ENCODE results near the gene LEMD3. TPM values are rescaled to one million over a fixed set of nuclear protein-coding genes. Genes with fewer than 3 reads are reported as not detected.

Gene LEMD3
- total RNA-seq: 10 to 100 TPM; 18.4 to 27.4 TPM

DNA sequence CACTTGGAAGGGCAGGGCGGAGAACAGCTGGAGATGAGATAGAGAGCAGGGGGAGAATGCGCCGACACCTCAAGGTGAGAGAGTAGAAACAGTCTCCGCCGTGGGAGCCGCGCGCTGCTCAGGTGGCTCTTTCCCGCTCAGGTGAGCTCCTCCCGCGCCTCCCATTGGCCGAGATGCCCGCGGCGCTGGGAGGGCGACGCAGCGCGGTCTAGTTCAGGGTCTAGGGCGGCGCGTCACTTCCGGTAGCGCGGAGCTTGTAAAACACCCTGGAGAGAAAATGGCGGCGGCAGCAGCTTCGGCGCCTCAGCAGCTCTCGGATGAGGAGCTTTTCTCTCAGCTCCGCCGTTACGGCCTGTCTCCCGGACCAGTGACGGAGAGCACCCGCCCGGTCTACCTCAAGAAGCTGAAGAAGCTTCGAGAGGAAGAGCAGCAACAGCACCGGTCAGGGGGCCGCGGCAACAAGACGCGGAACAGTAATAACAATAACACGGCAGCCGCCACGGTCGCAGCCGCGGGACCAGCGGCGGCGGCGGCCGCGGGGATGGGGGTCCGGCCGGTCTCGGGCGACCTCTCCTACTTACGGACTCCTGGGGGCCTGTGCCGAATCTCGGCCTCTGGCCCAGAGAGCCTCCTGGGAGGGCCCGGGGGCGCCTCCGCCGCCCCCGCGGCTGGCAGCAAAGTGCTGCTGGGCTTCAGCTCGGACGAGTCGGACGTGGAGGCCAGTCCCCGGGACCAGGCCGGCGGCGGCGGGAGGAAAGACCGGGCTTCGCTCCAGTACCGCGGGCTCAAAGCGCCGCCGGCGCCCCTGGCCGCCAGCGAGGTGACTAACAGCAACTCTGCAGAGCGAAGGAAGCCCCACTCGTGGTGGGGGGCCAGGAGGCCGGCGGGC, at the start of gene LEMD3:
LEMD3 (plus strand) TSS at position 264 of the 889 bp plus-strand sequence; CDS start at position 278, 14 bp downstream.
- ATAC-seq: peak; percentile 94 to 96
- Mint-ChIP-seq H3K9me3 (no peaks in the 10 kb centered on the region), H3K27ac (peak within 1 kb of the TSS; percentile 94 to 97)

DNA sequence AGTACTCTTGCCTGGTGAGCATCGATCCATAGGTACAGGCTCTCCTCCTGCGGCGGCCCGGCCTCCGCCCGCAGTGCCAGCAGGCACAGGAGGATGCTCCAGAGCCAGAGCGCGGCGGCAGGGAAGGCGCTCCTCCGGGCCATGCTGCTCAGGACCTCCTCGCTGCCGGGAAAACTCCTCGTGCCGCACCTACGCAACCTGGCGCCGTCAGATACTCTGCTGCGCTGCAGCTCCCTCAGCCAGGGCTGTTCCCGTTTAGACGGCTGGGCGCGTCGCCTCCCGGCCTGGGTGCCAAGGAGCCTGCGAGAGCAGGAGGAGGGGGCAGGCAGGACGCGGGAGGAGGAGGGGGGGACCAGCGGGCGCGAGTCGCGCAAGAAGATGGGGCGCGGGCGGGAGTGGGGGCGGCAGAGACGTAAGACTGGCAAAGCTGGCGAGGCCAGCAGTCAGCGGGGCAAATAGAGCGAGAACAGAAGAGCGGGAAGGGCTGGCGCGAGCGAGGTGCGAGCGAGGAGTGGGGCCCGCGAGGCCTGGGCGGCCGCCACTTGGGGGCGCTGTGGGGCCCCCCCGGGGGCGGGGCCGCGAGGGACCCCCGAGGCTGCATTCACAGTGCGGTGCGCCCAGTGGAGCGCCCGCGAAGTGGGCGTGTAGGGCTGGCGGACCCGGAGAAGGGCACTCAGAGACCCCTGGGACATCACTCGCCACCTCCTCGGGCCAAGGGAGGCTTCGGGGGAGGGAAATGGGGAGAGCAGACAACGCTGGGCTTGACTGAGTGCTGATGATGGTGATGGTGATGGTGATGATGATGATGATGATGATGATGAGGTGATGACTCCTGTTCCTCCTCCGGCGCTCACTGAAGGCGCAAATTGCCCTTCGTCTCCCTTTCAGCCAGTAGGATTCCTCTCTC, 48.1 kb upstream of the LEMD3 start, which contains the start of gene WIF1:
WIF1 (minus strand) TSS at position 257 of the 907 bp plus-strand sequence; CDS start at position 143, 114 bp downstream.
- no peak within 1 kb of the TSS for H3K27ac Mint-ChIP-seq
- no peaks in the 10 kb centered on the region for H3K36me3 Mint-ChIP-seq

More for the DNA sequence above, at the start of gene LEMD3:
- peak; percentile 89 to 91 for DNase-seq (ENCODE audit: low spot score in 2 of 2)
- H3K36me3 Mint-ChIP-seq: peaks cover 14 to 15% of the 10 kb centered on the region in 2 donors

DNA sequence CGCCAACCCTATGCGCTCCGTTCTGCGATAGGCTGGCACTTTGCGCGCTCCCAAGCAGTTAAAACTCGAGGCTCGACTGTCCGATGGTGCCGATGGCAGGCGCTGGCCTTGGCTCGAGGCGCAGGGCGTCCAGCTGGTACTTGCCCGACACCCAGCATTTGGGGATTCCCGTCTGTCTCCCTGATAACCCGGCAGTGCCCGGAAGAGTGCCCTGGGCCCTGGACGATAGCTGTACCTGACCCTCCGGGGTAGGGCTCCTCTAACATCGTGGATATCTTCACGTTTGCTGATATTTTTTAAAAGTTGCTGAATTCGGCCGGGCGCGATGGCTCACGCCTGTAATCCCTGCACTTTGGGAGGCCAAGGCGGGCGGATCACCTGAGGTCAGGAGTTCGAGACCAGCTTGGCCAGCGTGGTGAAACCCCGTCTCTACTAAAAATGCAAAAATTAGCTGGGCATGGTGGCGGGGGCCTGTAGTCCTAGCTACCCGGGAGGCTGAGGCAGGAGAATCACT, 47.4 kb upstream of the LEMD3 start:
- H3K27ac Mint-ChIP-seq: no peak overlapping the region
- H3K36me3 Mint-ChIP-seq: no peaks in the 10 kb centered on the region
- ATAC-seq (no peak), DNase-seq (ENCODE audit: low spot score in 2 of 2) (no peak)
- H3K9me3 Mint-ChIP-seq: no peaks in the 10 kb centered on the region

More for the DNA sequence above, 48.1 kb upstream of the LEMD3 start, which contains the start of gene WIF1:
- ATAC-seq (peak; percentile 53 to 85), DNase-seq (ENCODE audit: low spot score in 2 of 2) (peak in 1 of 2 donors; percentile 35)
- H3K9me3 Mint-ChIP-seq: no peaks in the 10 kb centered on the region

DNA sequence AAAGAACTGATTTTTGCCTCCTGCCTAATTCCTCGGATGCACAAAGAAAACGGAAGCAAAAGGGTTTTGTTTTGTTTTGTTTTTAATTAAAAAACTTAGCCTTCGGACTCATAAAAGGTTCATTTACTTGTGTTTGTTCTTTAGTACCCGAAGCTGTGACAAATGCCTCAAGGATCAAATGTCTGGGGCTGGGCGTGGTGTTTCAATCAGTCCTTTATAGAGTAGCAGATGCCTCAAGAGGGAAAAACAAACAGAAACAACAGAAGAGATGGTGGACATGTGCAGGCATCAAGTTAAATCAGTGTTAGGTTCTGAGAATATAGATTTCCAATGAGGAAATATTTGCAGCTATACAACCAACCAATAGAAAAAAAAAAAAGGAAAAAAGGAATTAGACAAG, 46.7 kb upstream of the LEMD3 start:
- H3K36me3 Mint-ChIP-seq: no peaks in the 10 kb centered on the region

DNA sequence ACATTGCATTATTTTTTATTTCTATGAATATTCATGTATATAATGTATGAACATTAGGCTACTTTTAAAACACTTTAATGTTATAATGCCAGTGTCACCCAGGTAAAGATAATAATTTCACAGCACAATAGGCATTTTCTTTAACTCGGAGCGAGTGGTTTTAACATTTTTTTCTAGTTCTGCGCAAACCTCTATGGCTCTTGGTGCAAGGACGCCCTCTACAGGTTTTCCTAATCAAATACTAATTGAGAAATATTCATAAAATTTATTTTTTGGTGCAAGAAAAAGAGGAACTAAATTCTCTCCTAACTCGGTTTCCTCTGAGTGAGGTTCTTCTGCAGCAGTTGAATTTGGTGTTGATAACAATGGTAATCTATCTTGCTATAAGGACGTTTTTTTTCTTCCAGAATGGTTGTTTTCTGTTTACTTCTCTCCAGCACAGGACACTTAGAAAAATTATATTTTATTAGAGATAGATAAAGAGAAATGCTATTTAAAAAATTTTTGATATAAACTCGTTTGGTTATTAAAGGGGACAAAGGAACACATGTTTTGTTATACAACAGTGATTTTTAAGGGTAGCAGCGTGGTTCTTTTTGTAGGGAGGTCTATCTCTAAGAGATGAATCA, 45.8 kb upstream of the LEMD3 start:
- H3K27ac Mint-ChIP-seq: no peak overlapping the region
- no peaks in the 10 kb centered on the region for H3K36me3 Mint-ChIP-seq
- ATAC-seq: no peak
- no peaks in the 10 kb centered on the region for H3K9me3 Mint-ChIP-seq
- DNase-seq (ENCODE audit: low spot score in 2 of 2): peak in 1 of 2 donors; percentile 27

More for the DNA sequence above, 46.7 kb upstream of the LEMD3 start:
- Mint-ChIP-seq H3K27ac (no peak overlapping the region), H3K9me3 (no peaks in the 10 kb centered on the region)
- DNase-seq (ENCODE audit: low spot score in 2 of 2) (no peak), ATAC-seq (no peak)

DNA sequence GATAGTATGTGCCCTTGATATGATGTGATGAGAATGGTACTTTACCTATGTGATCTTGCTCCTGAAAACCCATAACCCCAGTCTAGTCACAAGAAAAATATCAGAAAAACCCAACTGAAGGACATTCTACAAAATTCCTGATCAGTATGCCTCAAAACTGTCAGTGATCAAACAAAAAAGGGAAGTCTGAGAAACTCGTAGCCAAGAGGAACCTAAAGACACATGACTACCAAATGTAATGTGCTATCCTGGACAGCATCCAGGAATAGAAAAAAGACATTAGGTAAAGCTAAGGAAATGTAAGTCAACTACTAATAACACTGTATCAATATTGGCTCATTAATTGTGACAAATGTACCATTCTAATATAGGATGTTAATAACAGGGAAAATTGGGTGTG, 44.1 kb upstream of the LEMD3 start:
- Mint-ChIP-seq H3K36me3 (no peaks in the 10 kb centered on the region), H3K9me3 (no peaks in the 10 kb centered on the region), H3K27ac (no peak overlapping the region)
- DNase-seq (ENCODE audit: low spot score in 2 of 2) (no peak), ATAC-seq (no peak)

DNA sequence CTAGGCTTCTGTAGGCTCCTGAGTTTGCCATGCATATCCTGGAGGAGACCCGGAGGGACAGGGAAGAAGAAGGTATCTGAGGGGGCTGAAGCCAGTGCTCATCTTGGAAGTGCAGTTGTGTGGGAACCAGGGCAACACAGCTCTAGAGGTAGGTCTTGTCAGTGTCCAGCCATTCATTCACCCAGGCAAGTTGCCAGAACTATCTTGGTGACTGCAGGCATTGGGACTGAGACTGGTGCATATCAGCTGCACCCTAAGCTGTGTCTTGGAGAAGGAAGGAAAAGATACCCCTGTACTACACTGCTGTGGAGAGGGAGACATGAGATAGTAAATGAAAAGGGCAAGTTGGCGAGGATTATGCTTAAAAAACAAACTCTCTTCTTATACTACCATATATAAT, 43.4 kb upstream of the LEMD3 start:
- DNase-seq (ENCODE audit: low spot score in 2 of 2) (no peak), ATAC-seq (no peak)
- Mint-ChIP-seq H3K36me3 (no peaks in the 10 kb centered on the region), H3K27ac (no peak overlapping the region), H3K9me3 (no peaks in the 10 kb centered on the region)

DNA sequence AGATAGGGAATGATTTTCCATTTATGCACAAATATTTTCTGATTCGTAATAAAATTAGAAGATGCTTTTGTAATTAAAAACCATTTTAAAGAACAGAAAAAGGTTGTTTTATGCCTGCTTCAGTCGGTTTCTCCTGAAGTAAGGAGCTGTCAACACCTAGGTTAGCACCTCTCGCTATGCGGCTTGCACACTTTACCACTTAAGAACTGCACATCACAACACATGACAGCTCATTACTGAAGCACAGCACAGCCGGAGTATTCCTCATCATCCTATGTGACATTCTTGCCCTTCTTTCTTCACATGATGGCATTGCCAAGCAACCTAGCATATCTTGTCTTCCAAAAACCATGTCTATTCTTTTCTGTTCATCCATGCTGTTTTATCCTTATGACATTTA, 42.9 kb upstream of the LEMD3 start:
- DNase-seq (ENCODE audit: low spot score in 2 of 2) (no peak), ATAC-seq (no peak)
- Mint-ChIP-seq H3K27ac (no peak overlapping the region), H3K9me3 (no peaks in the 10 kb centered on the region), H3K36me3 (no peaks in the 10 kb centered on the region)

DNA sequence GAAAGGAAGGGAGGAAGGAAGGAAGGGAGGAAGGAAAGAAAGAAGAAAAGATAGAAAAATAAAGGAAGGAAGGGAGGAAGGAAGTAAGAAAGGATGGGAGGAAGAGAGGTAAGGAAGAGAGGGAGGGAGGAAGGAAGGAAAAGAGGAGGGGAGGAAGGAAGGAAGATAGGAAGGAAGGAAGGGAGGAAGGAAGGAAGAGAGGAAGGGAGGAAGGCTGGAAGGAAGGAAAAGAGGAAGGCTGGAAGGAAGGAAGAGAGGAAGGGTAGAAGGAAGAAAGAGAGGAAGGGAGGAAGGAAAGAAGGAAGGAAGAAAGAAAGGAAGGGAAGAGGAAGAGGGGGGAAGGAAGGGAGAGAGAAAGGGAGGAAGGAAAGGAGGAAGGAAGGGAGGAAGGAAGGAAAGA, 35.5 kb upstream of the LEMD3 start:
- no peak for ATAC-seq
- Mint-ChIP-seq H3K36me3 (peaks cover 6 to 7% of the 10 kb centered on the region in 2 donors), H3K27ac (no peak overlapping the region)

DNA sequence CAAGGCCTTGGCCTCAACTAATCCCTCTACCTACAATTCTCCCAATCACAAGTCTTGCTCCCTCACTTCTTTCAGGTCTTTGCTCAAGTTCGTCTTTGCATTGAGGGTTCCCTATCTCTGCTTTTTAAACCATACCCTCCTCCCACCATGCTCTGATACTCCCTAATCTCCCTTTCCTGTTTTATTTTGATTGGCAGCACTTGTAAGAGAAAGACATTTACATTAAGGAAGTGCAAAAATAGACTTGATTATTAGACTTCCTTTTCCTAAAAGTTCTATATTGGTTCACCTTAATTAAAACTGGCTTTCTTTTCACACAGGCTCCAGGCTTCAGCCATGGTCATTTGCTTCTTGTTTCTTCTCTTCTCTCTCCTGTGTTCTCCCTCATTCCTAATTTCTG, 30.0 kb upstream of the LEMD3 start:
- H3K36me3 Mint-ChIP-seq: peaks cover 6 to 7% of the 10 kb centered on the region in 2 donors
- H3K27ac Mint-ChIP-seq: no peak overlapping the region
- H3K9me3 Mint-ChIP-seq: peaks cover 4% of the 10 kb centered on the region in 2 donors
- DNase-seq (ENCODE audit: low spot score in 2 of 2): no peak
- ATAC-seq: no peak

More for the DNA sequence above, 35.5 kb upstream of the LEMD3 start:
- DNase-seq (ENCODE audit: low spot score in 2 of 2): no peak
- peaks cover 4 to 9% of the 10 kb centered on the region in 2 donors for H3K9me3 Mint-ChIP-seq

DNA sequence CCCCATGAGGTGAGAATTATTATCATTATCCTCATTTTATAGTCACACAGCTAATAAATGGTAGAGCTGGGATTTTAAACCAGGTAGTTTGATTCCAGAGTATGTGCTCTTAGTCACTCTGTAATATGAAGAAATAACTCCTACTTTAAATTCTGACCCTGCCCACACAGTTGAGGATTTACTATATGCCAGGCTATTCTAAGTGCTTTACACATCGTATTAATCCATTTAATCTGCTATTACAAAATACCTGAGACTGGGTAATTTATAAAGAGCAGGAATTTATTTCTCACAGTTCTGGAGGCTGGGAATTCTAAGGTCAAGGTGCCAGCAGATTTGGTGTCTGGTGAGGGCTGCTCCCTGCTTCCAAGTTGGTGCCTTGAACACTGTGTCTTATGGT, 28.6 kb upstream of the LEMD3 start:
- H3K27ac Mint-ChIP-seq: no peak overlapping the region
- H3K9me3 Mint-ChIP-seq: peaks cover 4% of the 10 kb centered on the region in 2 donors
- ATAC-seq (no peak), DNase-seq (ENCODE audit: low spot score in 2 of 2) (no peak)
- H3K36me3 Mint-ChIP-seq: peaks cover 6 to 7% of the 10 kb centered on the region in 2 donors

DNA sequence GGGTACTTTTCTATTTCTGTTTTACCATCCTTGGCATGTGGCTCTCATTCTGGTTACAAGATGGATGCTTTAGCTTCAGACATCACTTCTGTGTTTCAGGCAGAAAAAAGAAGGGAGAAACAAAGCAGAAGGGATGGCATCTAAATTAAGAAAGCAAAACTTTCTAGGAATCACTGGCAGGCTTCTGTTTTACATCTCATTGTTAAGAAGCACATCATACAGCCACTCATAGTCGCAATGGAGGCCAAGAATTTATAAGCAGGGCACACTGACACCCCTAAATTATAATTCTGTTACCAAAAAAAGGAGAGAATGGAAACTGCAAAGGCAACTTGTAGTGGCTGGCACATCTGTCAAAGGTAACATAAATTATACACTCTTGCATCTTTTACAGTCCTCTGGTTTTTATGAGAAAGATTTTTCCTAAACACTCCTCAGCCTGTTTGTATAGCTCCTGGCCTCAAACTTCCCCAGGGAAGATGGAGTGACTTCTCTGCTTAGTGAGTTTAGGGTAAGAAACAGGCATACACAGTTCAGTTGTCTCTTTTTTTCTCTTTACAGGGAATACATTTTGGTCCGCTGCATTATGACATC, 22.0 kb upstream of the LEMD3 start:
- Mint-ChIP-seq H3K36me3 (no peaks in the 10 kb centered on the region), H3K27ac (no peak overlapping the region), H3K9me3 (no peaks in the 10 kb centered on the region)
- DNase-seq (ENCODE audit: low spot score in 2 of 2): no peak
- no peak for ATAC-seq

DNA sequence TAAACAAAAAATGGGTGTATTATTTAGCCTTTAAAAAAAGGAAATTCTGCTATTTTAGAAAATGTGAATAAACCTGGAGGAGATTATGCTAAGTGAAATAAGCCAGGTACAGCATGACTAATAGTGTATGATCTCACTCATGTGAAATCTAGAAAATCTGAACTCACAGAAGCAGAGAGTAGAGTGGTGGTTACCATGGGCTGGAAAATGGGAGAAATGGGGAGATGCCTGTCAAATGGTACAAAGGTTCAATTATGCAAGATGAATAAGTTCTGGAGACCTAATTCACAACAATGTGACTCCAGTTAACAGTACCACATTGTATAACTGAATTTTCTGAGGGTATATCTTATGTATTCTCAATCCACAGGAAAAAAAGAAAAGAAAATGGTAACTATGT, 17.4 kb upstream of the LEMD3 start:
- Mint-ChIP-seq H3K27ac (no peak overlapping the region), H3K9me3 (peaks cover 4% of the 10 kb centered on the region in 2 donors), H3K36me3 (no peaks in the 10 kb centered on the region)
- ATAC-seq (peak; percentile 24 to 43), DNase-seq (ENCODE audit: low spot score in 2 of 2) (no peak)

DNA sequence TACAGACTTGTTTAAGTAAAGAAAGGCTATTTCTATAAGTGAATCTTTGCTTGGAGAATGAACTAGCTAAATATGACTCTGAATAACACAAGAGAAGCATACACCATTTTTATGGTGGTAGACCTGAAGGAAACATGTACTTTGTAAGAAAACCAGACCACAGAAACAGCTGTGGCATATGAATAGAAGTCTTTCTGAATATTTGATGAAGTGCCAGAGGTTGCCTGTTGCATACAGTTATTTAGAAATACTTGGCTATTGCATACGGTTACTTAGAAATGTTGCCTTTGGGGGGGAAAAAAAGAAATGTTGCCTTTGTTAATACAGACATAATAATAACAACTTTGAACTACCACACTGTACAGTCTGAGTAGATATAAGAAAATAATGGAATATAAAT, 16.8 kb upstream of the LEMD3 start:
- Mint-ChIP-seq H3K27ac (no peak overlapping the region), H3K36me3 (no peaks in the 10 kb centered on the region)
- no peak for ATAC-seq

DNA sequence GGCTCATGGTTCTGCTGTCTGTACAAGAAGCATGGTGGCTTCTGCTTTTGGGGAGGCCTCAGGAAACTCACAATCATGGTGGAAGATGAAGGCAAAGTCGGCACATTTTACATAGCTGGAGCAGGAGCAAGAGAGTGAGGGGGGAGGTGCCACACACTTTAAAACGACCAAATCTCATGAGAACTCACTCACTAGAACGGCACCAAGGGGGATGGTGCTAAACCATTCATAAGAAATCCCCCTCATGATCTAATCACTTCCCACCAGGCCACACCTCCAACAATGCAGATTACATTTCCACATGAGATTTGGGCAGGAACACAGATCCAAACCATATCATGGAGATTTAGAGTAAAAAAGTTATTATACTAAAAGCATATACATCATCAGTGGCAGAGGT, 13.6 kb upstream of the LEMD3 start:
- Mint-ChIP-seq H3K36me3 (no peaks in the 10 kb centered on the region), H3K9me3 (peaks cover 4% of the 10 kb centered on the region in 2 donors), H3K27ac (peak overlapping the region in 1 of 2 donors; percentile 85)
- DNase-seq (ENCODE audit: low spot score in 2 of 2): no peak
- peak in 1 of 2 donors; percentile 34 for ATAC-seq

More for the DNA sequence above, 16.8 kb upstream of the LEMD3 start:
- H3K9me3 Mint-ChIP-seq: peaks cover 4% of the 10 kb centered on the region in 2 donors
- no peak for DNase-seq (ENCODE audit: low spot score in 2 of 2)

DNA sequence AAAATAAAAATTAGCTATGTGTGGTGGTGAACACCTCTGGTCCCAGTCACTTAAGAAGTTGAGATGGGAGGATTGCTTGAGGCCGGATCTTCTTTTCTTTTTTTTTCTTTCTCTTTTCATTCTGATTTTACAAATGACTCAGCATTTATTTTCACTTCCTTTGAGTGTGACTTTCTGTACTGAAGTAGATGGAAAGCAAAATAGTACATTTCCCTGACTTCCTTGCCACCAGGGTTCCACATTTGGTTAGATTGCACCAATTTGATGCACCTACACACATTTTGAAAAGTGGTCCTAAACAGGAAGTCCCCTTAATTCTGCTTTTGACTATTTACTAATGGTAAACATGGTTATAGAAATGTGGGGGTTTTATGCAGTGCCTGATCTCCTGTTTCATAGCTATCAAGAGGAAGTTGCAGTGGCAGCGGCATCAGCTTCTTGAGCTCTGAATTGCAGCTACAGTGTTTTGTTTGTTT, 13.0 kb upstream of the LEMD3 start:
- Mint-ChIP-seq H3K36me3 (no peaks in the 10 kb centered on the region), H3K27ac (peak overlapping the region in 1 of 2 donors; percentile 85), H3K9me3 (peaks cover 4% of the 10 kb centered on the region in 2 donors)
- DNase-seq (ENCODE audit: low spot score in 2 of 2) (no peak), ATAC-seq (peak; percentile 71 to 80)
